Measurements from ENCODE around the gene TCEAL9.
A peak's percentile ranks its signal among the peaks of the same experiment; 100 is the strongest.
"Not testable (repeated sequence)": the region's sequence is repeated elsewhere in the genome, so short reads cannot be mapped to it uniquely, and the experiment has no call there.

TCEAL9 gene

DNA sequence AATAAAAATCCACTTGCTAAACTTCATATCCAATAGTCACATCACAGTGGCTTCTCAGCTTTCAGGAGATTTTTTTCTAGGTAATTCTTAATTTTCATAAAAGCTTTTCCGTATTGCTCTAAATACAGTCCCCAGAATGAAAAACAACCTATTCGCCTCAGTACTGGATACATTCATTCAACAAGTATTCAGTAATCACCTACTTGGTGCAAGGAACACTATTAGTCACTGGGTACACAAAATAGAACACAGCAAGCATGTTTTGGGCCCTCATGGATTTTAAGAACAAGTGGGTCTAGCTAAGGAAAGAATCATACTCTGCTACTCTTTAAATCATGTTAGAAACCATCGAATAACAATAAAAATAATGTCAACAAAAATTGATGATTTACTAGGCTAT, 17.3 kb downstream of the TCEAL9 start:
- DNase-seq (ENCODE audit: low spot score) (no peak), FAIRE-seq (no peak)

DNA sequence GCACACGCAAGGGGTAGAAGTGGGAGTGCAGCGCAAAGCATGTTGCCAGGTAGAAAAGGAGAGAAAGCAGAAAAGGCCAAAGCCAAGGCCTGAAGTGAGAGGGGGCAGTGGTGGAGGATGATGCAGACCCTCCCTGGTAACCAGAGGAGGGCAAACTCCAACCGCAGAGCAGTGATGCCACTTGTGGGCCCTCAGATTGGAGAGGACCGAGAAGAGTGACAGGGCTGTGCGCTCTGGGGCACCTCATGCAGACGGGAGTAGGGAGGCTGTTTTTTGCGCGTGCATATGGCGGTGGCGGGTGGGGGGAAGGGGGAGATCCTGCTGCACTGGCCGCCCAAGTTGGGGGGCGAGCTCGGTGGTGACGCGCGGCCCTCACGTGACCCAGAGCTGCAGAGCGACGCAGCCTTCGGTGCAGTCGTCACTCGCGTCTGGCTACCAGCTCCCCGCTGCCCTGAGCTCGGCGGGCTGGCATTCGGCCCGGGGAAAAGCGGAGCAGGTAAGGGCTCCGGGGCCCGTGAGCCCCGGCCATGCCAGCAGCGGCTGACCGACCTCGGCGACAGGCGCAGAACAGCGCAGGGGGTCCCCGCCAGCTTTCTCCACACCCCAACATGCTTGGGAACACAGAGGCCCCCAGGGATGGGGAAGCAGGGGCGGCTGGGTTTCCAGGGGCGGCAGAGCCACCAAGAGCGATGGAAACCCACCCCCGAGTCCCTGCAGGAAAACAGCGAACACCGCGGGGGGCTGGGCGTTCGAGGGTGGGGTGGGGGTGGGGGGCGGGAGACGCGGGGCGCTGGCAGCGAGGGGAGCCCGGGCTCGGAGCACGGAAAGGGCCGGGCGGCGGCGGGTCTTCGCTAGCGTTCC, 20.0 kb downstream of the TCEAL9 start, which contains the start of gene BEX3:
TSS of gene BEX3 (plus strand) at position 421 of the 861 bp plus-strand sequence. CDS start 984 bp downstream, outside the sequence.
- no peak for FAIRE-seq
- peak; percentile 31 for DNase-seq (ENCODE audit: low spot score)

DNA sequence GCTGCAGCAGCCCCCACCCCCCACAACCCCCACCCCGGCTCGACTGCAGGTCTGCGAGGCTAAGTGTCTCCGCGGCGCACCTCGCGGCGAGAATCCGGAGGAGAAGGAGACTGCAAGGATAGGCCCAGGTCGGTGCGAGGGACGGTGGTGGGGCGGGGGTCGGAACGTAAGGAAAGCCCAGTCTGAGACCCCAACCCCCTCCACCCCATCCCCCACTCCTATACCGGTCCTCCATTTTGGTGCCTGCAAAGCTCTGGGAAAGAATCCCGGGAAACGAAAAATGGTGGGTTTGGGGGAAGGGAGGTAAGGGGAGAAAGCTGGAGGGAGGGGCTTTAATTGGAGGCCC, 20.6 kb downstream of the TCEAL9 start:
- peak; percentile 5 for DNase-seq (ENCODE audit: low spot score)
- FAIRE-seq: no peak

DNA sequence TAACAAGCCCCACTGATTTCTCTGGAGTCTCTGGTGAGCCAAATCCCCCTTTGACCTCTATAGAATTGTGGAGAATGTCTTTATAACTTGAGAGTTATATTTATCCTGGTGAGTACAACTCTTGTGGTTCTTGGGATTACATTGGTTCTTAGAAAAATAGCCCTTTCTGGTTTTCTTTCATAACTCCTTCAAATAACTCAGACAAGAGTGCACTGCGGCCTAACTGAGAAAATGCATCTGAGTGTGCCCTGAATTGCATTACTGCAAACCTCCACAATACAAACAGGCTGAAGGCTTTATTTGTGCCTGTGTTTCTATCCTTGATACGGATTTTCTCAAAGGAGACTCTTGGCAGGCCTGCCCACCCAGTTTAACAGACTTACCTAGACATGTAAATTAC, 22.7 kb downstream of the TCEAL9 start:
- FAIRE-seq (no peak), DNase-seq (ENCODE audit: low spot score) (no peak)

DNA sequence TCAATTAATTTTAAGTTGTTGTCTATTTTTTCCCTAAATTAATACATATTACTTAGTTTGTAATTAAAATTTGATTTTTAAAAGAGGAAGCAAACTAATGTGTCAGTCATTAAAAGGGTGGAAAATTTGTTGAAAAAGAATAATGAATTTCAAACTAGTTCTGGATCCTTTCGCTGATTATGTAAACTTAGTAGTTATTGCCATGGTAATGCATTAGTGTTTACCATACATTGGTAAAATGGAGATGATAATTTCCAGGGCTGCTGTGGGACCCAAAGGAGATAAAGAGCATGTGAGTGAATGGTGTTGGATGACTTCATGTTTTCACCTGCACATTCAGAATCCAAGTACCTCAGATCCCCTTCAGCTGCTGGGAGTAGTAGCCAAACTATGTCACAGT, 26.6 kb downstream of the TCEAL9 start:
- DNase-seq (ENCODE audit: low spot score) (no peak), FAIRE-seq (no peak)

DNA sequence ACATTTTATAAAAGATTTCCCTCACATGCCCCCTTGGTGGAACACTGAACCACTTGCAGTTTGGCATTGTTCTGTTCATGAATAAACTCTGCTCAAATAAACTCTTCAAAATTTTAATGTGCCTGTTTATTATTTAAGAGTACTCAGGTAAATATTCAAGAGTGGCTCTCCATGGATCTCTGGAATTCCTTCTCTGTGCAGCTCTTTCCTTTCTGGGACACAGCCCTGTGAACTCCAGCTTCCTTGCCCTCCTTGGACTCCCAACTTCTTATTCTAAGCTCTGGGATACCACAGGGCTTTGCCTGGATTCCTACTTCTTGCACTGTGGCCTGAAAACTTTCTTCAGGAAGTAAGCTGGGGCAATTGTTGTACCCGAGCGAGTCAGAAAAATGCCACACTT, 28.4 kb downstream of the TCEAL9 start:
- no peak for FAIRE-seq
- no peak for DNase-seq (ENCODE audit: low spot score)

DNA sequence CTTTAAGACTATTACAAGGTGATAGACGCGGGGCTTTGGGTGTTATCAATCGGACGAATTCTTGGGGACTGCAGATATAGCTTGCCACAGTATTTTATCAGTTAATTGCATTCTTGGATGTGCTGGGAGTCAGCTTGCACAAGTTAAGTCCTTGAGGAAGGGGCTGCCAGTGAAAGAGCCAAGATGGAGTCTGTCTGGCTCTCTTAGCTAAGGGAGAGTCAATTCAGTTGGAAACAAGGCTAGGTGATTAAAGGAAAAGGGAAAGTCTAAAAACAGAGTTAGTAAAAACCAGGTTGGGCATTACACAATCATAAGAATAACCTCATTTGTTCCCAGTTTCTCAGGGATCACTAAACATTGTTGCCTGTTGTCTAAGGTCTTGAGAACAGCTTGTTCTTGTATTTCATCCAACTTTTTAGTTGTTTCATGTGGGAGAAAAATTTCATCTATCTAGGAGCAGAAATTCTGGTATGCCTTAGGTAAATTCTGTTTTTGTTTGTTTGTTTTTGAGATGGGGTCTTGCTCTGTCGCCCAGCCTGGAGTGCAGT, 29.1 kb downstream of the TCEAL9 start:
- FAIRE-seq; DNase-seq (ENCODE audit: low spot score): not testable (repeated sequence)

DNA sequence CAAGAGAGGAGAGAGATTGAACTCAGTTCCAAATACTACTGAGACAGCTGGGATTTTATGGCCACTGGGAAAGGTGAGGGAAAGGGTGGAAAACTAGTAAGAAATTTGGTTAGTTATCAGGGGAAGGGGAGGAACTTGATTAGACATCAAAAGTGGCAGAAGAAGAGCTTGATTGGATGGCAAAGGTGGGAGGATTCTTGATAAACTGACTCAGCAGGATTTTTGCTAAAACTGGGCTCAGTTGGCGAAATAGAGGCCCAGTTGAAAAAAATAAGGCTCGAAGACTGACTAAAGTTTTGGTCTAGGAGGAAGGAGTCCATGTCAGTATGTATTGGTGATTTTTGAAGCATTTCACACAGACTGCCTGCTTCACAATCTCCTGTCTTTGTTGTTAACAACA, 30.0 kb downstream of the TCEAL9 start:
- DNase-seq (ENCODE audit: low spot score): no peak
- FAIRE-seq: no peak

DNA sequence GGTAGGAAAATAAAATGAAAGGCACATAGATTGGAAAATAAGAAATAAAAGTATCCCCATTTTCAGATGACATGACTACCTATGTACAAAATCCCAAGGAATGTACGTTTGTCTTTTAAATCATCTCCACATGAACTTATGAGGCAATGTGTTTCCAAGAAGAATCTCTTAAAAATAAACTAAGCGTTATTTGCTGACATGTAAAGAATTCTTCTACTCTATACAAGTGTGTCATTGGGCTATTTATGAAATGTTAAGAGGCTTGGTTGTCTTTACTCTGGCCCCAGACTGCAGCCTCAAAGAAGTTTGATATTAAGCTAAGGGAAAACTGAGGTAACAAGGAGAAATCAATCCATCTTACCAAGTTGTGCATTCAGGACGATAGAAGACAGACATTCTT, 37.2 kb downstream of the TCEAL9 start:
- DNase-seq (ENCODE audit: low spot score) (no peak), FAIRE-seq (no peak)

DNA sequence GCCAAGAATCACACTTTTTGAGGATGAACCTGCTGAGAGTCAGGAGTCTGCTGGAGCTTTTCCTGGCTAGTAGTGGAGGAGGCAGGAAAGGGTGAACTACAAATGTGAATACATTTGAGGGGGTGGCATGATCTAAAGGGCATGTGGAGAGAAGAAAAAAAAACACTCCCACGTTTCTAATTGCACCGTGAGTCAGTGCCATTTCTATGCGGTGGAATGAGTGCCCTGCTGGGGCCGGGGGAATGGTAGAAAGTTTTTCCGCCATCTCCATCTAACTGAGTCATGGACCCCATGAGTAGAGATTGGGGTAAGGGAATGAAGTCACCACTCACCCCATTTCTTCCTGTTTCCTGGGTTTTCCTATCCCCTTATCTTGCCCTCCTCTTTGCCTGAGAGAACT, 39.9 kb downstream of the TCEAL9 start:
- DNase-seq (ENCODE audit: low spot score) (no peak), FAIRE-seq (no peak)

DNA sequence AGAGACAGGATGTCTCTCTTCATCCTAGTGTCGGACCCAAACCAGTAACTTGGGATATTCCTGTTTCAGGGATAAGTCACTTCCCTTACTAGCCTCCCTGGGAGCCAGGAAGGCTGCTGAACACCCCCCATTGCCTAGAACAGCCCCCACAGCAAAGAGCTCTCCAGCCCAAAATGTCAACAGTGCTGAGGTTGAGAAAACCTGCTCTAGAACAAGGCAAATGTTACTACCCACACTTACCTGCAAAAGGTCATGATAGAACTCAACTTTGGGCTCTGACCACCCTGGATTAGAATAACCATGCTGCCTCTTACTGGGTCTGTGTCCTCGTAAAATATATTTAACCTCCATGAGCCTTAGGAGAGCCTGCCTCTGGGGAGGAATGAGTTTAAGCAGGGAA, 40.4 kb downstream of the TCEAL9 start:
- FAIRE-seq: no peak
- no peak for DNase-seq (ENCODE audit: low spot score)

DNA sequence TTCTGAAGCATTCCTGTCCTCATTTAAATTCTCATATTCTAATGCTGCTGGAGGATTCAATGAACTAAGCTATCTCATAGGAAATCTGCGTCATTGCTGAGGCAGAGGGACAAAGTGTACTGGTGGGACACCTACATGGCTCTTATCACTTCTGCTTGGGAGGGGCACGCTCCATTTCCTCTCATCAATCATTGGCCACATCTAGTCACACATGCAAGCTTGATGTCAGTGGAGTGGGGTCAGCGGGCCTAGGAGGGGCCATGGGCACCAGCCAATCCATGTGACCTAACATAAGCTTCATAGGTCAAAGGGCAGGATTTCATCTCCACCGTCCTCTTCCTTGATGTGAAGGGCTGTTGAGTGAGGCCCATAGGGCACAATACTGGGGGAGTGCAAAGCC, 41.4 kb downstream of the TCEAL9 start:
- FAIRE-seq: no peak

DNA sequence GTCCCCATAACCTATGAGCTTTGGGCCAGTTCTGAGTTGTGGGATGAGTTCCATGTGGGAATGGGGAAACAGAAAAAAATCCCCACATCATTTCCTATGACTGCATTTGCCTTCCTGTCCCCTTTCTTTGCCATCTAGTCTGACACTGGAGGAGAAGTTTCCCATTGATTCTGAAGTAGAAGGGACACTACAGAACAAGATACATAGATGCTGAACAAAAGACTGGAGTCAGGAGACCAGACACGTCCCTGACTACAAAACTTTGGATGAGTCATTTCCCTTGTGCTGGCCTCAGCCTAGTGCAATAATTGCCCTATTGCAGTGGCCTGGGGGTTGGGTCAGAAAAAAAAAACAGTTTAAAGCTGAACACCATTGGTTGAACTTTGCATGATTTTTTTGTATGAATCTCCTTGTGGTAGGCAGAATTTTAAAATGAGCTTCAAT, 42.1 kb downstream of the TCEAL9 start:
- peak; percentile 40 for DNase-seq (ENCODE audit: low spot score)
- no peak for FAIRE-seq

More for the DNA sequence above, 41.4 kb downstream of the TCEAL9 start:
- DNase-seq (ENCODE audit: low spot score): no peak

DNA sequence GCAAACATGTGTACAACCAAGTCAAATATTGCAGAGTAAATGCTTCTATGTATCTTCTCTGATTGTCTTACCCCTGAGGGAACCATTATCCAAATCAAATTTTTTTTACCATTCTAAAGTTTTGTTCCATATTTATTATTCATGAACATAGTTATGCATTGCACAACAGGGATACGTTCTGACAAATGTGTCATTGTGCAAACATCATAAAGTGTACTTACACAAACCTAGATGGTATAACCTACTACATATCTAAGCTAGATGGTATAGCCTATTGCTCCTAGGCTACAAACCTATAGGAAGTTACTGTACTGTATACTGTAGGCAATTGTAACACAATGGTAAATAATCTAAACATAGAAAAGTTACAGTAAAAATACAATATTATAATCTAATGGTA, 43.4 kb downstream of the TCEAL9 start:
- no peak for FAIRE-seq

DNA sequence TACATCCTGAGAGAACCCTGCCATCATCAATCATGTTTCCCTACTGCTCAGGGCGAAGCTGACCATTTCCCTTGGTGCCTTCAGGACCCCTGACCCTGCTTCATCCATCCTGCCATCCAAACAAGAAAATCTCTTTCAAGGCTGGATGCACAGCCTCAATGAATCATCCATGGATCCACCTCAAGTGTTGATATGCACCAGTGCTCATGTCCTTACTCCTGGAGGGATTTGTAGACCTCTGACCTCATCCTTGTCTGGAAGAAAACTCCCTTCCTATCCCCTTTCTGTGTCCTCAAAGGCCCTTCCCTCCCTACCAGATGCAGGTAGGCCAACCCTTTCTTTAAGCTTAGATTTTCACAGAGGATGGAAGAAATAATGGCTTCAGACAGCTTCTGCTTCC, 44.6 kb downstream of the TCEAL9 start:
- FAIRE-seq (no peak), DNase-seq (ENCODE audit: low spot score) (no peak)

More for the DNA sequence above, 43.4 kb downstream of the TCEAL9 start:
- no peak for DNase-seq (ENCODE audit: low spot score)

DNA sequence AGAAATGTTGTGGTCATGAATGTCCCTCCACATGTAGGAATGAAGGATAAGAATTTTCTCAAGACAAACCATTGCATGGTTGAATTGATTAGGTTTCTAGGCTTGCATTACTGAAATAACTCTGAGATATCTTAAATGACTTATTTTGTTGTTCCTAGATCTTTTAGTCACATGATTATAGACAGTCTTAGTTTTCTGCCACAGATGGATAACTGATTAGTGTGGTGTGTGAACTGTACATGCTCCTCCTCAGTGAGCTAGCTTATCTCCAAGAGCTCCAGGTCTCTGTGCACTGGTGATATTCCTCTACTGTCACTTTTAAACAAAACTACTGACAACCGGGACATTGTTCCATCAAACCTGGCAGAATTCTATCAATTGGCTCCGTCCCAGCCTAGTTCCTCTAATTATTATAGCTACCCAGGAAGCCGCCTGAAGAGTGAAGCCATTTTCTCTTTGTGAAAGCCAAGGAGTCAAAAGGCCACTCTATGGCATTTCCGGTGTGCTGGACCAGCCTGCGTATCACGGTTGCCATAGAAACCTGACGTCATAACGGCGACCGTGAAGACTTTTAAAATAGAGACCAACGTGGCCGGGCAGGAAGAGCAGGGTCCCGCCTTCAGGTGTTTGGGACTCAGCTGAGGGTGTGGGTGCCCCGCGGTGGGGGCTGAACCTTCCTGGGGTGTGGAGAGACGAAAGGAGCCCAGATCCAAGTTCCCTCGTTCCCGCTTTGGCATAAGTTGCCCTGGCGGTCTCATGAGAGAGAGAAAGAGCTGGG, 48.1 kb downstream of the TCEAL9 start:
- FAIRE-seq (no peak), DNase-seq (ENCODE audit: low spot score) (peak; percentile 56)

DNA sequence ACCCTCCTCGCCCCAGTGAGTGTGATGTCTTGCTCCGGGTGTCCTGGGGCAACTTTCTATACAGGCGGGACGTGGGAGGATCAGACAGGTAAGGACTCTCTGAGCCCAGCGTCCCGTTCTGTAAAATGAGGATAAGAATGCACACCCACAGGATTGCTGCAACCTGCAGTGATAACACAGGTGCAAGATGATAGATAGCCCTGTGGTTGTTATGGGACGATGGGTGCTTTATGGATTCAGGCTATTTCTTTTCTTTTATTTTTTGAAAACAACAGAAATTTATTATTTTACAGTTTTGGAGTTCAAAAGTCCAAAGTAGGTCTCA, 48.7 kb downstream of the TCEAL9 start:
- no peak for DNase-seq (ENCODE audit: low spot score)

DNA sequence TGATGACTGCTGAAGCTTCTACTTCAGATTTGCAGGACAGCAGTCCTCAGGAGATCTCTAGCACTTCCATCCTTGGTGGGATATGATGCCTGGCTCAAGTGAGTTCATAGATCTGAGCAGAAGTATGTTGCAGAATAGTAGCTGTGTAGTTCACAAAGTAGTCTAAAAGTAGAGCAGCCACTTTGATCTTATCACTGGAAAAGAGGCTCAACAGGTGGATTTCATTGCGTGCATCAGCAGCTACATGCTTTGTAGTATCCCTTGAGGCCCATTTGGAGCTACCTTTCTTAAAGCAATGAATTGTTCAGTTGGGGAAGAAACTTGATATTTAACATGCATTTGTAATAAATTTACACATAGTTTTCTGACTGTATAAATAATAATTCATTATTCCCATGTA, 50.0 kb downstream of the TCEAL9 start:
- FAIRE-seq: no peak
- no peak for DNase-seq (ENCODE audit: low spot score)

More for the DNA sequence above, 48.7 kb downstream of the TCEAL9 start:
- no peak for FAIRE-seq

DNA sequence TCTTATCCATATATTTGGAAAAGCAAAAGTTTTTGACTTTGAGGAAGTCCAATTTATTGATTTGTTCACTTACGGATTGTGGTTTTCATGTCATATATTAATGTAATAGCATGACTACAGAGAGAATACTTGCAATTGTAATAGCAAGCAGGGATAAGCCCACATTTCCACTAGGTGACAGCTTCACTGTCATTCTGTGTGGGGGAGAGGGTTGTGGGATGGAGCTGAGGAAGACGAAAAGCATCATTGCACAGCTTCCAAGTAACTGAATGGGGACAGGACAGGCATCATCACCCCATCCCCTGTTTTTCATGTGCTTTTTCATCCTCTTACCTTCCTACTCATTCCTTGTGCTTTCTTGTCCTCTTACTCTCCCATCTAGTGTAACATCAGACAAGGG, 51.5 kb downstream of the TCEAL9 start:
- FAIRE-seq: no peak
- DNase-seq (ENCODE audit: low spot score): no peak

Data from urothelium cell line (cell line).